Upper lobe of left lung (tissue), 6 donors: ENCODE results near the gene ORC4. TPM values are rescaled to one million over a fixed set of nuclear protein-coding genes. Genes with fewer than 3 reads are reported as not detected.
"Not testable (repeated sequence)": the region's sequence is repeated elsewhere in the genome, so short reads cannot be mapped to it uniquely, and the experiment has no call there.

Source experiments
- ATAC-seq, 2 donors: fragments of 200-7000 bp; cut with Tn5 transposase; one replicate each; pipeline ENCODE4 v1.9.1; 2022; ENCODE audit warnings: mild to moderate bottlenecking in 2 of 2, moderate library complexity in 2 of 2; ENCODE audit not compliant: low FRiP score in 2 of 2
- DNase-seq, 2 donors: peaks; one replicate each; pipeline ENCODE4 v3.0.0-alpha.2; 2019 to 2020
- H3K27ac ChIP-seq, 4 donors: fragments of 200-600 bp; sonication (generic); one replicate each; pipeline ENCODE4 v1.5.1; 2016 to 2019
- H3K27me3 ChIP-seq, 4 donors: fragments of 200-600 bp; sonication (generic); one replicate each; pipeline ENCODE4 v1.5.1; 2017 to 2019
- H3K36me3 ChIP-seq, 4 donors: fragments of 200-600 bp; sonication (generic); one replicate each; pipeline ENCODE4 v1.5.1; 2016 to 2019
- H3K4me1 ChIP-seq, 4 donors: fragments of 200-600 bp; sonication (generic); one replicate each; pipeline ENCODE4 v1.5.1; 2018 to 2019
- H3K4me3 ChIP-seq, 4 donors: fragments of 200-600 bp; sonication (generic); one replicate each; pipeline ENCODE4 v1.5.1; 2017 to 2019; ENCODE audit warnings: mild to moderate bottlenecking in 2 of 4, moderate library complexity in 1 of 4
- H3K9me3 ChIP-seq, 4 donors: fragments of 200-600 bp; sonication (generic); one replicate each; pipeline ENCODE4 v1.5.1; 2018 to 2019
- CTCF ChIP-seq, 6 experiments: fragments of 450-650 bp in 4 of 6; fragments of 200-600 bp in 2 of 6; sonication (generic) in 2 of 6; IDR thresholded peaks; one replicate each; pipeline ENCODE4 v1.5.1; 2016 to 2019; ENCODE audit warnings: antibody characterized with exemption in 6 of 6
- EP300 ChIP-seq, 4 donors: sonication (generic); formaldehyde crosslinking; IDR thresholded peaks; one replicate each; pipeline ENCODE4 v1.5.1; 2017; ENCODE audit warnings: antibody characterized with exemption in 4 of 4, control low read depth in 2 of 4
- POLR2A ChIP-seq, 4 donors: fragments of 450-650 bp; IDR thresholded peaks; one replicate each; pipeline ENCODE4 v1.5.1; 2016 to 2017; ENCODE audit warnings: antibody characterized with exemption in 4 of 4, mild to moderate bottlenecking in 2 of 4
- POLR2AphosphoS5 ChIP-seq, 2 donors: sonication (generic); formaldehyde crosslinking; IDR thresholded peaks; one replicate each; pipeline ENCODE4 v1.5.1; 2017; ENCODE audit warnings: antibody characterized with exemption in 2 of 2
- WGBS, 2 donors: methylation state at CpG; one replicate each; pipeline ENCODE4 v1.1.5; 2017 to 2018; 5-methylcytosine and 5-hydroxymethylcytosine counted together
- total RNA-seq, 6 donors: library from RNA; depleted of rRNA in 4 of 6; stranded (reverse); fragments of >200 nt in 4 of 6; gene quantifications; one replicate each; pipeline versions ENCODE4 v1.1.0 to v1.2.1, GENCODE V29; 2016 to 2021
- donor health status: DM: no; HTN: no; CAD: no; lungs with moderate emphysema.
- donor health status: DM: no; HTN: yes; CAD: no; lungs with severe emphysema.

The ORC4 gene
- total RNA-seq, 6 donors from 2014 or later = 21.9 to 48.5 (median 27.9) TPM

GRCh38 chr2:148000095-148000494 is 20.4 kb downstream of the ORC4 start:
- Histone ChIP-seq H3K36me3 (peaks cover 0 to 3% (median 1%) of the 10 kb centered on the region in 4 donors), H3K9me3 (peaks cover 0 to 8% (median 5%) of the 10 kb centered on the region in 4 donors), H3K27ac (no peak overlapping the region), H3K4me3 (no peak overlapping the region), H3K4me1 (no peaks in the 10 kb centered on the region), H3K27me3 (no peaks in the 10 kb centered on the region)
- DNase-seq = no peak
- no peak for TF ChIP-seq POLR2A (IDR thresholded peaks at IDR 0.05)
- TF ChIP-seq EP300 (IDR thresholded peaks at IDR 0.05) = no peak
- no peak for TF ChIP-seq POLR2AphosphoS5 (IDR thresholded peaks at IDR 0.05)
- no peak for TF ChIP-seq CTCF (IDR thresholded peaks at IDR 0.05)
- 69 to 92% methylated on average over 1 of the region's 1 CpG for WGBS, 2 donors
- ATAC-seq = no peak

GRCh38 chr2:147999126-147999525 is 21.4 kb downstream of the ORC4 start:
- Histone ChIP-seq H3K9me3 (peaks cover 0 to 8% (median 5%) of the 10 kb centered on the region in 4 donors), H3K4me3 (no peak overlapping the region), H3K4me1 (no peaks in the 10 kb centered on the region), H3K27me3 (no peaks in the 10 kb centered on the region), H3K36me3 (peaks cover 0 to 5% (median 2%) of the 10 kb centered on the region in 4 donors), H3K27ac (no peak overlapping the region)
- DNase-seq (no peak), ATAC-seq (no peak)
- WGBS, 2 donors = 54 to 59% methylated on average over 2 of the region's 2 CpGs
- no peak for TF ChIP-seq EP300 (IDR thresholded peaks at IDR 0.05)
- no peak for TF ChIP-seq POLR2AphosphoS5 (IDR thresholded peaks at IDR 0.05)
- TF ChIP-seq POLR2A (IDR thresholded peaks at IDR 0.05) = no peak
- TF ChIP-seq CTCF (IDR thresholded peaks at IDR 0.05) = no peak

GRCh38 chr2:147998203-147998602 is 22.3 kb downstream of the ORC4 start:
- TF ChIP-seq CTCF (IDR thresholded peaks at IDR 0.05) = no peak
- no peak for TF ChIP-seq POLR2AphosphoS5 (IDR thresholded peaks at IDR 0.05)
- no peak for TF ChIP-seq POLR2A (IDR thresholded peaks at IDR 0.05)
- TF ChIP-seq EP300 (IDR thresholded peaks at IDR 0.05) = no peak
- no peaks in the 10 kb centered on the region for H3K4me1 ChIP-seq
- WGBS, 2 donors = 79 to 96% methylated on average over 4 of the region's 4 CpGs
- peaks cover 0 to 8% (median 5%) of the 10 kb centered on the region in 4 donors for H3K9me3 ChIP-seq
- peaks cover 0 to 5% (median 2%) of the 10 kb centered on the region in 4 donors for H3K36me3 ChIP-seq
- H3K27me3 ChIP-seq = no peaks in the 10 kb centered on the region
- H3K27ac ChIP-seq = no peak overlapping the region
- ATAC-seq (no peak), DNase-seq (no peak)
- H3K4me3 ChIP-seq = no peak overlapping the region

GRCh38 chr2:147996828-147997227 is 23.7 kb downstream of the ORC4 start:
- Histone ChIP-seq H3K4me3 (no peak overlapping the region), H3K4me1 (peaks cover 0 to 3% (median 0%) of the 10 kb centered on the region in 4 donors), H3K9me3 (no peaks in the 10 kb centered on the region), H3K36me3 (peaks cover 0 to 5% (median 2%) of the 10 kb centered on the region in 4 donors), H3K27me3 (no peaks in the 10 kb centered on the region), H3K27ac (no peak overlapping the region)
- no peak for TF ChIP-seq POLR2AphosphoS5 (IDR thresholded peaks at IDR 0.05)
- TF ChIP-seq CTCF (IDR thresholded peaks at IDR 0.05) = no peak
- TF ChIP-seq EP300 (IDR thresholded peaks at IDR 0.05) = no peak
- no peak for TF ChIP-seq POLR2A (IDR thresholded peaks at IDR 0.05)
- no peak for ATAC-seq
- DNase-seq = no peak

- DNase-seq, H3K4me1 ChIP-seq, H3K4me3 ChIP-seq, H3K9me3 ChIP-seq, ATAC-seq, H3K36me3 ChIP-seq, H3K27ac ChIP-seq, H3K27me3 ChIP-seq: not testable (repeated sequence)
- 97 to 98% methylated on average over 7 of the region's 7 CpGs for WGBS, 2 donors
These were observed 25.6 kb downstream of the ORC4 start for GRCh38 chr2:147994965-147995364.
